CD4-positive, CD25-positive, alpha-beta regulatory T cell (primary cell): Measurements from ENCODE around the gene CHST11. TPM values are rescaled to one million over a fixed set of nuclear protein-coding genes. Genes with fewer than 3 reads are reported as not detected.

Experiments used
- ATAC-seq, 2 donors: fragments of 150-1000 bp; cut with Tn5 transposase; one replicate each; pipeline ENCODE4 v1.10.0; 2021; ENCODE audit warnings: low read depth in 2 of 2, moderate number of reproducible peaks in 2 of 2, moderate library complexity in 1 of 2
- DNase-seq, 3 donors: peaks; one replicate each; pipeline versions ENCODE4 v3.0.0 to v3.0.0-alpha.2; 2012 to 2022; ENCODE audit warnings: mixed read lengths in 1 of 3
- H3K27ac ChIP-seq: one replicate; pipeline ENCODE4 v1.7.0; 2013; ENCODE audit warnings: mild to moderate bottlenecking, low read length; ENCODE audit not compliant: insufficient read depth, poor library complexity, severe bottlenecking
- H3K27me3 ChIP-seq: one replicate; pipeline ENCODE4 v1.7.0; 2013; ENCODE audit warnings: low read length; ENCODE audit not compliant: control insufficient read depth, insufficient read depth
- H3K36me3 ChIP-seq: one replicate; pipeline ENCODE4 v1.7.0; 2013; ENCODE audit warnings: mild to moderate bottlenecking, low read length, moderate library complexity; ENCODE audit not compliant: control insufficient read depth, insufficient read depth
- H3K4me1 ChIP-seq: 2 replicates; pipeline ENCODE4 v1.7.0; 2013; ENCODE audit warnings: mild to moderate bottlenecking, low read length; ENCODE audit not compliant: insufficient read depth, control insufficient read depth, poor library complexity, severe bottlenecking
- H3K4me3 ChIP-seq: one replicate; pipeline ENCODE4 v1.7.0; 2013; ENCODE audit warnings: low read depth, mild to moderate bottlenecking, low read length, moderate library complexity
- H3K9me3 ChIP-seq, 2 experiments: 1 replicate in 1 of 2; 2 replicates in 1 of 2; pipeline ENCODE4 v1.7.0; 2013; ENCODE audit warnings: low read length in 2 of 2, mild to moderate bottlenecking in 1 of 2, moderate library complexity in 1 of 2; ENCODE audit not compliant: control insufficient read depth in 2 of 2
- H3K27ac Mint-ChIP-seq, 3 donors: one replicate each; pipeline ENCODE4 v1.8.0; 2020 to 2022; ENCODE audit warnings: mild to moderate bottlenecking in 3 of 3, mixed read lengths in 3 of 3, moderate library complexity in 2 of 3
- H3K27me3 Mint-ChIP-seq: one replicate; pipeline ENCODE4 v1.8.0; 2022; ENCODE audit warnings: mild to moderate bottlenecking, mixed read lengths
- H3K36me3 Mint-ChIP-seq: one replicate; pipeline ENCODE4 v1.8.0; 2020; ENCODE audit warnings: mixed read lengths
- H3K4me1 Mint-ChIP-seq, 4 donors: one replicate each; pipeline ENCODE4 v1.8.0; 2020 to 2022; ENCODE audit warnings: mixed read lengths in 4 of 4, mild to moderate bottlenecking in 1 of 4
- H3K4me3 Mint-ChIP-seq, 4 donors: one replicate each; pipeline ENCODE4 v1.8.0; 2020 to 2022; ENCODE audit warnings: mild to moderate bottlenecking in 4 of 4, mixed read lengths in 4 of 4, moderate library complexity in 3 of 4
- H3K9me3 Mint-ChIP-seq, 7 donors: one replicate each; pipeline ENCODE4 v1.8.0; 2020 to 2022; ENCODE audit warnings: mixed read lengths in 7 of 7, mild to moderate bottlenecking in 3 of 7, moderate library complexity in 2 of 7
- polyA plus RNA-seq, 4 donors: library from polyadenylated mRNA; unstranded; fragments of 300-500 nt; fragmentation: Illumina TruSeq; gene quantifications; one replicate each; pipeline ENCODE4 v1.2.3, GENCODE V29; 2021
- total RNA-seq: library from RNA; stranded (reverse); gene quantifications from one replicate; pipeline ENCODE4 v1.2.3, GENCODE V29; 2022

CHST11 gene
- total and polyA plus RNA-seq, 5 donors from 2014 or later = 70.2 to 192 (median 105) TPM

DNA sequence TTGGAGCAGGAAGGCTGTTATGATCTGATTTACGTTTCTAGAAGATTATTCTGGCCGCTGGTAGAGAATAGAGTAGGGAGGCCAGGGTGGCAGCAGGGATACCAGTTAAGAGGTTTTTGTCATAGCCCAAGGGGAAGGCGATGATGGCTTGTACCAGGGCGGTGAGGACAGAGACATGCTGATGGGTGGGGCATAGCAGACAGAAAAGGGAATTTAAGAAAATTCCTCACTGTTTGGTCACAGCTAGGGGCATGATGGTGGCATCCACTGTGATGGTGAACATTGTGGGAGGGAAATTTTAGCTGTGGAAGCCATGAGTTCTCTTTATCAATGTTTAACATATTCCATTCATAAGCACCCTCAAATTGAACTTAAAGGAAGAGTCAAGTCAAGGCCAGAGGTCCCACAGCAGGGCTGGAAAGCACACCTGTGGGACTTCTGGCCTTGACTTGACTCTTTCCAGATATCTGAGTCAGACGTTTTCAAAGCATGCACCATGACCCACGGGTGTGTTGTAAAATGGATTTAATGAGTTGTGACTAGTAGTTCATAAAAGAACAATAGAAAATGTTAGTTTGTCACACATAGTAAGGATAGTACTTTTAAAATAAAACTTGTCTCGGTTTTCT, 134.6 kb downstream of the CHST11 start:
- no peak overlapping the region for H3K4me3 ChIP-seq
- Mint-ChIP-seq H3K27me3 (peaks cover 4% of the 10 kb centered on the region), H3K4me1 (peaks cover 23 to 85% (median 62%) of the 10 kb centered on the region in 4 donors), H3K36me3 (peaks cover 23% of the 10 kb centered on the region), H3K9me3 (no peaks in the 10 kb centered on the region), H3K4me3 (peak overlapping the region in 1 of 4 donors; percentile 38), H3K27ac (peak overlapping the region in 1 of 3 donors; percentile 76)
- H3K9me3 ChIP-seq = no peaks in the 10 kb centered on the region
- H3K36me3 ChIP-seq = peaks cover 6% of the 10 kb centered on the region
- H3K27ac ChIP-seq = no peak overlapping the region
- no peaks in the 10 kb centered on the region for H3K27me3 ChIP-seq
- ATAC-seq (no peak), DNase-seq (no peak)
- H3K4me1 ChIP-seq = peaks cover 9% of the 10 kb centered on the region

DNA sequence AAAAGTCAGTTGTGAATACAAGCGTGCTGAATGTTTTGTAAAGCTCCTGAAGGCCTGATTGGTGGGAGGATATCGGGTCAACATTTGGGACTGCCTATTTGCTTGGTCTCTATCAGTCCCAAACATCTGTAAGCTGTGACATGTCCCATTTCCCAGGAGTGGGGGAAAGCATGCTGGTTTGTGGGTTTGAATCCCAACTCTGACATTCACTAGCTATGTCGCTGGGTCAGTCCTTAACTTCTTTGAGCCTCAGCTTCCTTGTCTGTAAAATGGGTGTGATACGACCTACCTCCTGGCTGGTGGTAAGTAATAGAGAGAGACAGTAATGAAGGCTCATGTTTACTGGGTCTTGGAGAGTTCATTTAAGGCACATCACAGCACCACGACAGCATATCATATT, 136.7 kb downstream of the CHST11 start:
- H3K36me3 ChIP-seq = peaks cover 8% of the 10 kb centered on the region
- Mint-ChIP-seq H3K27me3 (peaks cover 4% of the 10 kb centered on the region), H3K4me1 (peaks cover 26 to 94% (median 67%) of the 10 kb centered on the region in 4 donors), H3K27ac (peak overlapping the region in 2 of 3 donors; percentile 49 to 78), H3K4me3 (no peak overlapping the region), H3K9me3 (no peaks in the 10 kb centered on the region), H3K36me3 (peaks cover 20% of the 10 kb centered on the region)
- no peak overlapping the region for H3K27ac ChIP-seq
- no peaks in the 10 kb centered on the region for H3K27me3 ChIP-seq
- H3K4me1 ChIP-seq = peaks cover 9% of the 10 kb centered on the region
- DNase-seq (no peak), ATAC-seq (no peak)
- H3K9me3 ChIP-seq = no peaks in the 10 kb centered on the region
- no peak overlapping the region for H3K4me3 ChIP-seq

DNA sequence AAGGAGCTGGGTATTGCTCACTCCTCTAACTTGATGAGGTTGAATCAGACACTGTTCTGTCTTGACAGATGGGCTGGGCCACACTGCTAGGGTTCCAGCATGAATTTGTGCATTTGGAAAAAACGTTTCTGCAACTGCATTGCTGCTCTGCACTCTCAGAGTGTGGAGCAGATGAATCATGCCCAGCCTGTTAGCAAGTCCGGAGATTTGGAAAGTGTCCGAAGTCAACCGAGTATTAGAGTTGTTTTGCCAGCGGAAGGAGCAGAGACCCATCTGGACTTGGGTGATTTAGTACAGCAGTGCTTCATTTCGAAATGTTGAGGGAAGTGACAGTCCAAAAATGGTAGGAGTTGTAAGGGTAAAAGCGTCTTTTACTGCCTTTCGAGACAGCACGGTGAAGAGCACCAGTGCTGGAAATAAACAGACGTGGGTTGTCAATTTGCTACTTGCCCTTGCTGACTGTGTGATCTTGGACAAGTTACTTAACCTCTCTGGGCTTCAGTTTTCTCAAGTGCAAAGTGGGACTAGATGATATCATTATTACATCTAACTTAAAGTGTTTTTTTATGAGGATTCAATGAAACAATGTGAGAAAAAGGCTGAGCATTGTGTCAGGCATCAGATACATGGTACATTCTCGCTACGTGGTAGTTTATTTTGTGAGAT, 139.5 kb downstream of the CHST11 start:
- Histone ChIP-seq H3K4me3 (no peak overlapping the region), H3K9me3 (no peaks in the 10 kb centered on the region), H3K27me3 (no peaks in the 10 kb centered on the region), H3K27ac (peak overlapping the region; percentile 0), H3K4me1 (peaks cover 10% of the 10 kb centered on the region), H3K36me3 (peaks cover 5% of the 10 kb centered on the region)
- Mint-ChIP-seq H3K27me3 (no peaks in the 10 kb centered on the region), H3K4me1 (peaks cover 32 to 92% (median 72%) of the 10 kb centered on the region in 4 donors), H3K36me3 (peaks cover 11% of the 10 kb centered on the region), H3K9me3 (peaks cover 0 to 2% (median 0%) of the 10 kb centered on the region in 7 donors), H3K4me3 (no peak overlapping the region), H3K27ac (peak overlapping the region in 2 of 3 donors; percentile 69 to 86)
- DNase-seq (no peak), ATAC-seq (no peak)

DNA sequence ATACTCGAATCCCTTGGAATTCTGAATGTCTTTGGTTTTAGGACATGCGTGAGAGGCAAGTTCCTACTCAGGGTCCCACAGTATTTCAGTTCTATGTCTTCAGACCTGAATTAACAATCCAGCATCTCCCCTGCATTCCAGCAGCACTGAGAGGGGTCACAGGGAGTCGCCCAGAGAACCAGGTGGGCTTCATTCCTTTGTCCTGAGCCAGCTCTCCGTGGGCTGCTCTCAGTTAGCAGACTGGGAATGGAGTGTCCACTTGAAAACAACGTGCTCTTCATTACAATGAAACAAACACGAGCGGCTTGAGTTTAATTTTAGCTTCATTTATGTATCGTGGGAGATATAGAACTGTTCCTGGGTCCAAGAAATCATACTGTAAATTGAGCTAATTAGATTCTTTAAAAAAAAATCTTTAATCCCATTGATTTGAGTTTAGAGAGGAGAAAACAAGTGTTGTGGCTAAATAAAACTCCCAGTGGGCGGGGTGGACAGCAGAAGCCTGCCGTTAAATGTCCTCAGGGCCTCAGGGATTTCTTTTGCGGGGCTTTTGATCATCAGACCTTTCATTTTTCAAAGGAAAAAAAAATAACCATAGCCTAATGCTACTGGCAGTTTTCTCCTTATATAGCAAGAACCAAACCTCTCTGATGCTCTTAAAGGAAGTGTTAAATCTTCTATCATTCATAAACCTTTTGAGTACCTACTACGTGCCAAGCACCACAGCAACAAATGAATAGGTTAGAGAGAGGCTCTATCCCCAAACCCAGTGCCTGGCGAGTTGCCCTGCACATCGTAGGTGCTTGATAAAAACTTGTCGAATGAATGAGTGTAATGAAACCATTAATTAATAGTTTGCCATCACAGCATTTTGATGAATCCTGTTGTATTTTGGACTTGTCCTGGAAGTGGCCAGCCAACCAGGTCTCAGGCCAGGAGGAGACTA, 140.4 kb downstream of the CHST11 start:
- peaks cover 37 to 95% (median 75%) of the 10 kb centered on the region in 4 donors for H3K4me1 Mint-ChIP-seq
- H3K27ac ChIP-seq = no peak overlapping the region

DNA sequence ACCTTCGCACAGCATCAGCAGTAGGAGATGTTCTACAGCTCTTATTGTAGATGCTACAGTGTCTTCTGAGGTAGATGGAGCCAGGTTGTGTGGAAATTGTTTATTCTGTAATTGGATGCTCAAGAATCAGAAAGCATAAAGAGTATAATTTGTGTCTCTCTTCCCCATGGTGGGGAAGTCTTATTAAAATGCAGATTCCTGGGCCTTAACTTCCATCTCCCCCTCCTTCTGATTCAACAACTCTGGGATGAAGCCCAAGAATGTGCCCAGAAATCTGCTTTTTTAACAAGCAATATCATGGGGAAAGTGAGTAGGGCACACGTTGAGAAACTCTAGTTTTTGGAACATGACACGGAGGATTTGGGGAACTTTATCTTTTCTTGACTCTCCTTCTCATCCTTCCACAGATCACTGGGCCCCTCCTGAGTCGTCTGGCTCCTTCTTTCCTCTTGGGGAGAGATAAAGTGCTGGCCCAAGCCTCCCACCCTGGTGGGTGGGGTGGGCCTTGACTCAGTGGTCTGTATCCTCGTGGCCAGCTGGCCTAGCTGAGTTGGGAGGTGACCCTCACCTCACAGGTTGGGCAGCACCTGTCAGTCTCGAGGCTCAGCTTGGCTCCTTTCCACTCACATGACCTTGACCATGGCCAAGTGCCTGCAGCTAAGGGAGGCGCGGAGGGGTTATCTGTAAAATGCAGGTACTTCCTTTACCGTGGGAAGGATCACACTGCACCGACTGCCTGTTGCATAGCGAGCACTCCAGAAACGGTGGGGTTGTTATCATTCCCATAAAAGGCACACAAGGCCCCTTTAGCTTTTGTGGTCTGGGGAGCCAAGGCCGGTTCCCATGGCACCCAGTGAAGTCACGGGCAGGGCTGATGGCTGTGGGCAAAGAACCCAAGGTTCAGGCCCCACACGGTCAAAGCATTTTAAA, 141.9 kb downstream of the CHST11 start:
- peaks cover 0 to 4% (median 0%) of the 10 kb centered on the region in 7 donors for H3K9me3 Mint-ChIP-seq
- H3K27me3 ChIP-seq = no peaks in the 10 kb centered on the region
- H3K36me3 Mint-ChIP-seq = peaks cover 29% of the 10 kb centered on the region
- H3K4me3 Mint-ChIP-seq = no peak overlapping the region
- H3K4me1 Mint-ChIP-seq = peaks cover 44 to 95% (median 75%) of the 10 kb centered on the region in 4 donors
- no peak overlapping the region for H3K4me3 ChIP-seq
- ATAC-seq (no peak), DNase-seq (no peak)
- H3K4me1 ChIP-seq = peaks cover 29% of the 10 kb centered on the region
- H3K27me3 Mint-ChIP-seq = no peaks in the 10 kb centered on the region
- no peak overlapping the region for H3K27ac ChIP-seq
- H3K36me3 ChIP-seq = peaks cover 24% of the 10 kb centered on the region
- no peaks in the 10 kb centered on the region for H3K9me3 ChIP-seq
- H3K27ac Mint-ChIP-seq = peak overlapping the region in 1 of 3 donors; percentile 69

More for the DNA sequence above, 140.4 kb downstream of the CHST11 start:
- H3K4me1 ChIP-seq = peaks cover 19% of the 10 kb centered on the region
- Mint-ChIP-seq H3K9me3 (peaks cover 0 to 4% (median 0%) of the 10 kb centered on the region in 7 donors), H3K27me3 (no peaks in the 10 kb centered on the region), H3K27ac (peak overlapping the region; percentile 6 to 86 (median 69)), H3K4me3 (peak overlapping the region in 1 of 4 donors; percentile 3), H3K36me3 (peaks cover 19% of the 10 kb centered on the region)
- DNase-seq (no peak), ATAC-seq (no peak)
- no peaks in the 10 kb centered on the region for H3K27me3 ChIP-seq
- no peaks in the 10 kb centered on the region for H3K9me3 ChIP-seq
- no peak overlapping the region for H3K4me3 ChIP-seq
- H3K36me3 ChIP-seq = peaks cover 14% of the 10 kb centered on the region

DNA sequence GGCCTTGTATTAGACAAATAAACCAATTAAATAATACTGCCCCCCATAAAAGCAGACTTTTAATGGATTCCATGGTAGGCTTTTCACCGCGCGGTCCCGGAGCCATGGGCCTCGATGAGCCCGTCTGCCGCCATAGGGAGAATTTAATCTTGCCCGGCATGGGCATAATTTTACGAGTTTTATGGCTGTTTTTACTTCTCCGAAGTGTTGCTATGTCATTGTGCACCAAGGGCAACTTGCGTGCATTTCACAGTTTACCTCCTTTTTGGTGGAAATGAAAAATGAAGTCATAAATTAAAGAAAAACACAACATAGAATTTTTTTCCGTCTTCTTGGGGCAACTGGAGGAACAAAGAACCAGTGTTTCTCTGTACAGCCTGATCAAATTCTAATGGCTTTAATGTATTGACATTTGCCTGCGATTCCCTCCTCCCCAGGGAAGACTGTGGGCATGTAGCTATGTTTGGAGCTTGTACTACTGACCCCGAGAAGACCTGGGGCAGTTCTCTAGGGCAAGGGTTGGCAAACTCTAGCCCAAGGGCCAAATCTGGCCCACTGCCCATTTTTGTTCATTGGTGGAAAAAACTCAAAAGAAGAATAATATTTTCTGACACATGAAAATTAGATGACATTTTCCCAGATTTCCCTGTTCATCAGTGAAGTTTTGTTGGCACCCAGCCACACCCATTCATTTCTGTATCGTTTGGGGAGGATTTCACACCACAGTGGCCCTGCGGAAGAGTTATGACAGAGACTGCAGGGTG, 142.7 kb downstream of the CHST11 start:
- no peak overlapping the region for H3K27ac ChIP-seq
- H3K4me1 Mint-ChIP-seq = peaks cover 45 to 95% (median 75%) of the 10 kb centered on the region in 4 donors
- H3K4me3 Mint-ChIP-seq = peak overlapping the region in 1 of 4 donors; percentile 19
- no peak for DNase-seq
- no peaks in the 10 kb centered on the region for H3K9me3 ChIP-seq
- peaks cover 24% of the 10 kb centered on the region for H3K36me3 ChIP-seq
- H3K27me3 Mint-ChIP-seq = no peaks in the 10 kb centered on the region
- peaks cover 29% of the 10 kb centered on the region for H3K36me3 Mint-ChIP-seq
- H3K4me1 ChIP-seq = peaks cover 38% of the 10 kb centered on the region
- H3K27ac Mint-ChIP-seq = peak overlapping the region in 1 of 3 donors; percentile 22
- no peaks in the 10 kb centered on the region for H3K27me3 ChIP-seq
- ATAC-seq = no peak
- H3K9me3 Mint-ChIP-seq = peaks cover 0 to 4% (median 0%) of the 10 kb centered on the region in 7 donors
- no peak overlapping the region for H3K4me3 ChIP-seq
